Neural cell (in vitro differentiated cells): ENCODE results near the gene EDARADD.

Experiments
- RAD21 ChIP-seq: fragments of 450-650 bp; conservative IDR thresholded peaks from 2 replicates; pipeline ENCODE4 v1.6.1; 2014; ENCODE audit warnings: antibody characterized with exemption, mild to moderate bottlenecking, moderate library complexity
- REST ChIP-seq: IDR thresholded peaks from 2 replicates; pipeline ENCODE4 v1.6.1; 2012; ENCODE audit warnings: borderline replicate concordance

- TF ChIP-seq RAD21 (no peak), REST (no peak)
Measured at GRCh38 chr1:236516929-236517704, 123.0 kb downstream of the EDARADD start.
